Stimulated activated CD4-positive, alpha-beta T cell treated with anti-CD3 and anti-CD28 coated beads, Interleukin-2, amount 100 ng/mL, for 24 hours (primary cell): ENCODE results near the gene AP2A2.
"Not testable (repeated sequence)": the region's sequence is repeated elsewhere in the genome, so short reads cannot be mapped to it uniquely, and the experiment has no call there.

Source experiments
- DNase-seq, 2 donors: peaks; one replicate each; pipeline ENCODE4 v3.0.0-alpha.2; 2020

Gene AP2A2

GRCh38 chr11:1000357-1001278, 74.9 kb downstream of the AP2A2 start:
- DNase-seq = no peak

- DNase-seq = no peak
These were observed 76.1 kb downstream of the AP2A2 start for GRCh38 chr11:1001617-1002405.

GRCh38 chr11:1002406-1002984, 76.8 kb downstream of the AP2A2 start:
- no peak for DNase-seq

- DNase-seq = no peak
These were observed 77.5 kb downstream of the AP2A2 start for GRCh38 chr11:1003159-1003558.

DNA sequence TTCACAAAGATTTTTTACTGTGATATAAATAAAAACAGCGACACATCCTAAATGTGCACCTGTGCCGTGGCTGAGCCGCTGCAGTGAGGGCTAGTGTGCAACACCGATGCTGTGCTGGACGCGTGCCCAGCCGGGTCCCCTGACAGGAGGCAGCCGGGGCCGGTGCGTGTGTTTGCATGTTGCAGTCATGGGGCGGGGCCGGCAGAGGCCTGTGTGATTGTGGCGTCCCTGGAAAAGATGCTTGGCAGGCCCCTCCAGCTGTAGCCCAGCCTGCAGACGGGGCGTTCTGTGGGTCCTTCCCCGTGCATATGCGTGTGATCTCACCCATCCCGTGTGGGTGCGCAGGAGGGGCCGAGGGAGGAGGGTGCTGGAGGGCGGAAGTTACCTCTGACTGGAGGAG, 80.3 kb downstream of the AP2A2 start:
- no peak for DNase-seq

DNA sequence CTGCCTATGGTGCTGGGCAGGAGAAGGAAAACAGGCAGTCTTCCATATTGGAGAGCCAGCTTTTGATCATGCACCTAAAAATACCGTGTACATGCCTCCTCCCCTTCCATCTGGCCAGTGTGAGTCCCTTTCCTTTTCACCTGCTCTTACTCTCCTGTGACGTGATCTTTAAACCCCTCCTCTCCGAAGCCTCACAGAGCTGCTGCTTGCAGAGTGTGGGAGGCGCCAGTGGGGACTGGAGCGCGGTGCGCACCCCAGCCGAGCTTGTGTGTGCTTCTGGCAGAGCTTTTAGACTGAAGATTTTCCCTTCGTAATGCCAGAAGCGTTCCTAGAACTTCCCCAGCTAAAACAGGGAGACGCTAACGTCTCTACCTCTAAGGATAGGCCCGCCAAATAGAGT, 81.1 kb downstream of the AP2A2 start:
- DNase-seq = no peak

- DNase-seq = no peak
These were observed 81.6 kb downstream of the AP2A2 start for GRCh38 chr11:1007279-1007678.

GRCh38 chr11:1008001-1008802, 82.5 kb downstream of the AP2A2 start:
- DNase-seq = no peak

GRCh38 chr11:1008803-1009145, 83.1 kb downstream of the AP2A2 start:
- DNase-seq = no peak

DNA sequence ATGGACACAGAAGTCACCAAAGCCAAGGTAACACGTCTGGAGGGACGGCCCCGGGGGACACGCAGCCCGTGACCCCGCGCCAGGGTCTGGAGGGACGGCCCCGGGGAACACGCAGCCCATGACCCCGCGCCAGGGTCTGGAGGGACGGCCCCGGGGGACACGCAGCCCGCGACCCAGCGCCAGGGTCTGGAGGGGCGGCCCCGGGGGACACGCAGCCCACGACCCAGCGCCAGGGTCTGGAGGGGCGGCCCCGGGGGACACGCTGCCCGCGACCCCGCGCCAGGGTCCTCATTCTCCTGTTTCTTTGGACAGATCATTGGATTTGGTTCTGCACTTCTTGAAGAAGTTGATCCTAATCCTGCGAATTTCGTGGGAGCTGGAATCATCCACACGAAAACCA, 83.7 kb downstream of the AP2A2 start:
- DNase-seq = no peak

- no peak for DNase-seq
These were observed 84.3 kb downstream of the AP2A2 start for GRCh38 chr11:1009991-1010390.

DNA sequence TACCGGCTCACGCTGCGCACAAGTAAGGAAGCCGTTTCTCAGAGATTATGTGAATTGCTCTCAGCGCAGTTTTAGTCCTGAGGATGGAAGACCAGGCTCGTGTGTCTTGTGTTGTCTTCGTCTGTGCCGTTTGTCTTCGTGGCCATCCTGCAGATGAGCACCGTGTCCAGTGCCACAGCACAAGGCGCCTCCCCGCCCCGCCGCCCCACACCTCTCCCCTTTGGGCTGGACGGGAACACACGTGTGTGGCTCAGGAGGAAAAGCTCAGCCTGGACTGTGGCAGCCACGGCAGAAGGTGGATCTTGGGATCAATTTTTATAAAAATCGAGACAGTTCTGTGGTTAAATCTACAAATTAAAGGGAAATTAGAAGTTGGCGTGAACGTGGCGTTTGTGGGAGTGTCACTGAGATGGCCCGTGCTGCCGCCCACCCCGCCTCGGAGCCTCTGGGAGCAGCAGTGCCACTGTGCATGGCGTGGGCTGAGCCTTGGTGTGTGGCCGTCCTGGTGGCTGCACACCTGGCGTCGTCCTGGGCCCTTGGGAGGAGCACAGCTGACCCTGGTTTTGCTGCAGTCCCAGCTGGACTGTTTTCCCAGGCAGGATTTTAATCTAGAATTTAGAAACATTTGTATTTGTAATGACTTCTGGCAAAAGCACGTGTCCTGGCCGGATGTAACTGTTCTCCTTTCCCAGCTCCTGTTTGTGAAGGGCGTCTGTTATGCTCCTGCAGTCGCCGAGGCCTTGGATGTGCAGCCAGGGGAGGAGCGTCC, 85.1 kb downstream of the AP2A2 start:
- no peak for DNase-seq

DNA sequence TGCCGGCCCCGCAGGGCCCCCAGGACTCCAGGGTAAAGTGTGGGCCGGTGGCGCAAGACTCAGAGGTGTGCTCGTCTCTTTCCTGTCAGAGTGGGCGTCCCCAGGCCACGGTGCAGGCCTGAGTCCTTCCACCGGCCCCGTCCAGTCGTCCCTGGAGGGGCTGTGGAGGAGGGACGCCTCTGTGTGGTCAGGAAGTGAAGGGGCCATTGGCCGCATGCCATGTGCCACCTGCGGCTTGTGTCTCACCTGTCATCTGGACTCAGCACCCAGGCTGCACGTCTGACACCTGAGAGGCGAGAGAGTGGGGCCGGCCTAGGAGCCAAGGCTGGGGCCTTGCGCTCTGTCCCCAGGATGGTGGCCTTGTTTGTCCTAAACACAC, 85.6 kb downstream of the AP2A2 start:
- no peak for DNase-seq

DNA sequence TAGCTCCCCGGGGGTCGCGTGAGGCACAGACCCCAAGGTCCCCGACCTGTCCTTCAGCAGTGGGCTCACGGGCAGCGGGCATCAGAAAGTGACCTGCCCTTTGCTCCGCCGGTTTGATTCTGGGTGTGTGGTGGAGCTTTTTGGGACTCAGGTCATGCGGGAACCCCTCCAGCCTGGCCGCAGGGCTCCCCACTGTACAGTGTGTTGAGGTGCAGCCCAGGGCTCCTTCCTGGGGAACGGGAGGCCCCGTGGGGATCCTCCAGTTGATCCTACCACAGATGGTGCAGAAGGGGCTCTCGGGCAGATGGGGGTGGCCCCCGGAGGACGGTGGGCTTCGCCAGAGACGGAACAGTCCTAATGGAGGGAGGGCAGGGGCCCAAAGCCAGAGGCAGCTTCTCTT, 86.6 kb downstream of the AP2A2 start:
- DNase-seq = no peak

- no peak for DNase-seq
These were observed 87.3 kb downstream of the AP2A2 start for GRCh38 chr11:1012740-1013630.

- DNase-seq = no peak
These were observed 87.9 kb downstream of the AP2A2 start for GRCh38 chr11:1013631-1013935.

GRCh38 chr11:1014276-1014675, 88.6 kb downstream of the AP2A2 start:
- no peak for DNase-seq

DNA sequence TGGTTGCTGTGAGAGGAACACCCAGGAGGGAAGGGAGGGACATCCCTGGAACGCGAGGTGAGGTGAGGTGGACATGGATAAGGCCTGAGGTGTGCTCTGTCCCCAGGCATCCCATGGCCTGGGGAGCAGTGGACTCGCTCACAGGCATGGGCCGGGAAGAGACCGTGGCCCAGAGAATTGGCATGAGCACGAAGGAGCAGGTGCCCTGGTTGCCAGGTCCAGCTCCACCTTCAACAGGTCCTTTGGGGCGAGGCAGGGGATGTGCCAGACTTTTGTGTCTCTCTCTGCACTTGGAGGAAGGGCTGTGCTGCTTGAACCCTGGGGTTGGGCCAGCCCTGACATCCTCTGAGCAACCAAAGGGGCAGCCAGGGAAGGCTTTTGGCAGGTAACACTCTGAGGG, 89.4 kb downstream of the AP2A2 start:
- DNase-seq = no peak

- DNase-seq = no peak
These were observed 90.3 kb downstream of the AP2A2 start for GRCh38 chr11:1015826-1016545.

DNA sequence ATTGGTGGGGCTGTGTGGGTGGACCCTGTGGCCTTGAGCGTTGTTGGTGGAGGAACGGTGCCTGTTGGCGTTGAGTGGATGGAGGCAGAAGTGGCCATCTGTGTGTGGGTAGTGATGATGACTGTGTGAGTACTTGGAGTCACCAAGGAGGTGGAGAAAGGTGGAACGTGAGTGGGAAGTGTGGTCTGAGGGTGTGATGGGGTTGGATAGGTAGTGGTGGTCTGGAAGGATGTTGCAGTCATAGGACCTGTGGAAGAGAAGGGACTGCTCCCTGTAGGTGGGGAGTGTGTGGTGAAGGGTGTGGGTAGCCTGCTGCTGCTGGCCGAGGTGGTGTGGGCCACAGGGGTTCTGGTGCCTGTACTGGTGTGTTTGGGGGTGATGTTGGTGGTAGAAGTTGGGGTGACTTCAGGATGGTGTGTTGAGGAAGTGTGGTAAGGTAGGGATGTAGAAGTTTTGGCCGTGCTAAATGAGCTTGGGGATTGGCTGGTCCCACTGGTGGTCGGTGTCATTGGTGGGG, 91.0 kb downstream of the AP2A2 start:
- DNase-seq = not testable (repeated sequence)
